ENCODE measurements around the gene CCDC177. TPM values are rescaled to one million over a fixed set of nuclear protein-coding genes. Genes with fewer than 3 reads are reported as not detected.

Gene CCDC177
- total and polyA plus RNA-seq, 2 experiments from 2014 or later, result not detected

DNA sequence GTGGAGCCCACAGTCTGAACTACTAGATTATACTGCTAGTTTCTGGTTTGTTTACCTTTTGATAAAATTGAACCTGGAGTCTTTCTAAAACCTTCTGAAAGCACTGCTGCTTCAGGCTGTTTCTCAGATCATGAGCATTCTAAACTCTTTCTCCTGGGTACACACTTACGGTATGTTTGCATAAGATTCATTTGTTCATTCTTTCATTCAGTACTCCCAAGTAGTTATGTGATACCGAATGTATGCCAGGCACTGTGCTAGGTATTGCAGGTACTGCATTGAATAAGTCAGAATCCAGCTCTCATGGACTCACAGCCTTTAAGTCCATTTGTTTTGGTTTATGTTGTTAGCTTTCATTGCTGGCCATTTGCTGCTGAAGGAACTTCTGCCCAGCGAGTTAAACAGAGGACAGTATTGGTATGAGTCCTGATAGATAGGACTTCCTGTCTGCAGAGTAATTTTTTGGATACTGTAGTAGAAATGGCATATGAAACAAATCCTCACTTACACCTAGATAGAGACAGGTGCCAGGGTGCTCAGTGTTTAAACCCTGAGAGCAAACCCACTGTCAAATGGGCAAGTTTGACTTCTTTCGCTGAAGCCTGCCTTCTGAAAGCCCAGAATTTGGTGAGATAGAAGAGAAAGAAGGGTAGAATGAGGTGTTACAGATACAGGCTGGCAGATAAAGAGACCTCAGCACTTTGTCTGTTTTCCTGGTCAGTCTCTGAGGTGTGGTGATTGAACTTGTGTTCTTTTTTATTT is 38.8 kb upstream of the CCDC177 start:
- no peak for TF ChIP-seq CTCF (IDR thresholded peaks at IDR 0.05; ENCODE audit: low read depth, low read length)
- Histone ChIP-seq H3K27ac (no peak overlapping the region), H3K4me1 (ENCODE audit: low read depth) (peaks cover 39% of the 10 kb centered on the region), H3K27me3 (no peaks in the 10 kb centered on the region), H3K4me3 (peak overlapping the region; percentile 90), H3K9me3 (ENCODE audit: low read depth) (no peaks in the 10 kb centered on the region), H3K36me3 (no peaks in the 10 kb centered on the region)
- DNase-seq (ENCODE audit: low read depth in 1 of 2, low spot score in 1 of 2), result no peak

DNA sequence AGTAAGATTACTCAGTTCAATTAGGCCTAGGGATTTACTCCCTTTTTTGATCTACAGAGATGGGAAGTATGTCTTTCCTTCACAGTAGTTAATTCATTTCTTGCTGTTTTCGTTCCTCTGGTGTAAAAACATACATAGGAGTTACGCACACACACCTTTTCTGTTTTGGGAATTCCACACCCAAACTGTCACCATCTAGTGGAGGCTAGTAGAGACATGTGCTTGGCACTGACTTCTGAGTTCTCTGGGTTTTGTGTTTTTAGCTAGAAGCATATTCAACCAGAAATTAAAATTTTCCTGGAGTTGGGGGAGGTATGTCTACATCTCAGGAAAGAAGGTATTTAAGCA is 38.1 kb upstream of the CCDC177 start:
- Histone ChIP-seq H3K27me3 (no peaks in the 10 kb centered on the region), H3K36me3 (no peaks in the 10 kb centered on the region), H3K4me3 (peak overlapping the region; percentile 90), H3K27ac (peak overlapping the region; percentile 93), H3K9me3 (ENCODE audit: low read depth) (no peaks in the 10 kb centered on the region), H3K4me1 (ENCODE audit: low read depth) (peaks cover 39% of the 10 kb centered on the region)
- DNase-seq (ENCODE audit: low read depth in 1 of 2, low spot score in 1 of 2), result no peak
- TF ChIP-seq CTCF (IDR thresholded peaks at IDR 0.05; ENCODE audit: low read depth, low read length), result peak; percentile 26

- Histone ChIP-seq H3K4me3 (peak overlapping the region; percentile 90), H3K9me3 (ENCODE audit: low read depth) (no peaks in the 10 kb centered on the region), H3K27me3 (no peaks in the 10 kb centered on the region), H3K36me3 (no peaks in the 10 kb centered on the region), H3K27ac (peak overlapping the region; percentile 93), H3K4me1 (ENCODE audit: low read depth) (peaks cover 41% of the 10 kb centered on the region)
- peak in 1 of 2 donors; percentile 28 for DNase-seq (ENCODE audit: low read depth in 1 of 2, low spot score in 1 of 2)
- no peak for TF ChIP-seq CTCF (IDR thresholded peaks at IDR 0.05; ENCODE audit: low read depth, low read length)
Measured at GRCh38 chr14:69612014-69612782, 37.5 kb upstream of the CCDC177 start.

- Histone ChIP-seq H3K9me3 (ENCODE audit: low read depth) (no peaks in the 10 kb centered on the region), H3K4me3 (peak within 1 kb of the TSS; percentile 90), H3K4me1 (ENCODE audit: low read depth) (peaks cover 43% of the 10 kb centered on the region), H3K27ac (peak within 1 kb of the TSS; percentile 93), H3K27me3 (no peaks in the 10 kb centered on the region), H3K36me3 (no peaks in the 10 kb centered on the region)
- TF ChIP-seq CTCF (IDR thresholded peaks at IDR 0.05; ENCODE audit: low read depth, low read length), result no peak
- DNase-seq (ENCODE audit: low read depth in 1 of 2, low spot score in 1 of 2), result peak; percentile 93 to 94
Measured at GRCh38 chr14:69611172-69612013, 36.7 kb upstream of the CCDC177 start, which contains the start of gene SUSD6. Gene SUSD6 (plus strand): TSS chr14:69611596. CDS start chr14:69658593, 46,997 bp downstream.

DNA sequence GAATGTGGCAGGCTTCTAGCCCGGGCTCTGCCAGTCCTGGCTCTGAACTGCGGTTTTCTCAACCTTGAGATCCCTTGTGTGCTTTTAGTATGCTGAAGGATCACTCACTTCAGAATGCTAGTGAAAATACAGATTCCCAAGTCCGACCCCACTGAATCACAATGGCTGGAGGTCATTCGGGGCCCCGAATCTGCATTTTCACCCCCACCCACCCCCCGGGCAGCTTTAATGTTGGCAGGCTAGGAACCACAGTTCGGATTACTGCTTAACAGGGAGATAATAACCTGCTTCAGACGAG is 36.2 kb upstream of the CCDC177 start:
- H3K27ac ChIP-seq, result peak overlapping the region; percentile 79
- no peaks in the 10 kb centered on the region for H3K9me3 ChIP-seq (ENCODE audit: low read depth)
- H3K4me3 ChIP-seq, result peak overlapping the region; percentile 90
- no peaks in the 10 kb centered on the region for H3K36me3 ChIP-seq
- TF ChIP-seq CTCF (IDR thresholded peaks at IDR 0.05; ENCODE audit: low read depth, low read length), result no peak
- no peaks in the 10 kb centered on the region for H3K27me3 ChIP-seq
- no peak for DNase-seq (ENCODE audit: low read depth in 1 of 2, low spot score in 1 of 2)
- peaks cover 42% of the 10 kb centered on the region for H3K4me1 ChIP-seq (ENCODE audit: low read depth)
